PFSK-1 (cell line): Measurements from ENCODE around the gene SGMS2.

Experiments used
- FOXP2 ChIP-seq: optimal IDR thresholded peaks from 2 replicates; pipeline ENCODE3; 2011; ENCODE audit warnings: borderline replicate concordance, control low read depth, inconsistent platforms; ENCODE audit not compliant: insufficient read depth; ENCODE audit errors: extremely low read length, extremely low read depth
- POLR2AphosphoS5 ChIP-seq: IDR thresholded peaks from 2 replicates; pipeline ENCODE4 v1.6.1; 2012; ENCODE audit warnings: low read depth, mild to moderate bottlenecking, control low read depth, low read length, moderate library complexity

DNA sequence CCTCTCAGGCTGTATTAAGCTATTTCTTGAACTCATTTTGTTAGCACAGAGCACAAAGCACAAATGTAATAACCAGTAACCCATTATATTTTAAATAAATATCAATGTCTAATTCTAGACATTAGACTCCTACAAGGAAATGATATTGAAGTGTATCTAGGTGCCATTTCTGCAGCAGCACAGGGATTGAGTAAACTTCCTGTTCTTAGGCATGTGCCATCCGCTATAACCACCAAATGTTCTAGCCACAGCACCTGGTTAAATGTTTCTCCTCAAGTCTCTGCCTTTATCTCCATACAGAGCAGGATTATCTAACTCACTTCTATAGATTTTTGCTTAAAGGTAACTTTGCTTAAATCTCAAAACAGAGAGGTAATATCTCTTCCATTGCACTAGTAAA lies 51.4 kb downstream of the SGMS2 start:
- TF ChIP-seq POLR2AphosphoS5 (no peak), FOXP2 (no peak)
